ENCODE data around the gene TGFBR2.

The TGFBR2 gene

DNA sequence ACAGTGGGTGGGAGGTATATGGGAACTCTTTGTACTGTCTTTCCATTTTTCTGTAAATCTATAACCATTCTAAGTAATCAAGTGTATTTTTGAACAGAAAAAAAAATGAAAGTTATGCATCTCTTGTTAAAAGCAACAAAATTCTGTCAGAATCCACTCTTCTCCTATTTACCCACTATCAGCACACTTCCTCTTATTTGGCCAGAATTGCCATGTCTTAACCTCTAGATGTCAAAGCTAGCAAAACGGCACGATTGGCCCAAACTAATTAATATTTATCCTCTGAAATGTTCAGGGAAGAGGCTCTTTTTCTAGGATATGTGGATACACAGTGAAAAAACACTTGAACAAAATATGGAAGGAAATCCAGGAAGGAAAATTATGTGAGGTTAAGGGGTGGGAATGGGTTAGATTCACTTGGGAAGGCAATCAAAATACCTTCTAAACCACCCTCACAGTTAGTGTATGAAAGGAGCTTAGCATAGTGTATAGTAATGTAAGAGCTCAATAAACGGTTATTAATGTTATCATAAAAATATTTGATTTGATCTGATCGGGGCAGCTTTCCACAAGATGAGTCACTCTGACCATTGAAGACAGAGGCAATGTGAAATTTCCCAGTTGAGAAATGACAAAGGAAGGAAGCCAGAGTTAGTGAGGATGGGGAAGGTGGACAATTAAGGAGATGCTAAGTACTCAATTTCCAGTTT, 20.1 kb upstream of the TGFBR2 start:
- peak; percentile 36 for DNase-seq (ENCODE audit: low read depth)
- TF ChIP-seq, protein P1, sequence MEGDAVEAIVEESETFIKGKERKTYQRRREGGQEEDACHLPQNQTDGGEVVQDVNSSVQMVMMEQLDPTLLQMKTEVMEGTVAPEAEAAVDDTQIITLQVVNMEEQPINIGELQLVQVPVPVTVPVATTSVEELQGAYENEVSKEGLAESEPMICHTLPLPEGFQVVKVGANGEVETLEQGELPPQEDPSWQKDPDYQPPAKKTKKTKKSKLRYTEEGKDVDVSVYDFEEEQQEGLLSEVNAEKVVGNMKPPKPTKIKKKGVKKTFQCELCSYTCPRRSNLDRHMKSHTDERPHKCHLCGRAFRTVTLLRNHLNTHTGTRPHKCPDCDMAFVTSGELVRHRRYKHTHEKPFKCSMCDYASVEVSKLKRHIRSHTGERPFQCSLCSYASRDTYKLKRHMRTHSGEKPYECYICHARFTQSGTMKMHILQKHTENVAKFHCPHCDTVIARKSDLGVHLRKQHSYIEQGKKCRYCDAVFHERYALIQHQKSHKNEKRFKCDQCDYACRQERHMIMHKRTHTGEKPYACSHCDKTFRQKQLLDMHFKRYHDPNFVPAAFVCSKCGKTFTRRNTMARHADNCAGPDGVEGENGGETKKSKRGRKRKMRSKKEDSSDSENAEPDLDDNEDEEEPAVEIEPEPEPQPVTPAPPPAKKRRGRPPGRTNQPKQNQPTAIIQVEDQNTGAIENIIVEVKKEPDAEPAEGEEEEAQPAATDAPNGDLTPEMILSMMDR (conservative IDR thresholded peaks at IDR 0.05; ENCODE audit: control insufficient read depth, insufficient read depth, low read depth, low read length), result no peak
- H3K4me3 ChIP-seq (ENCODE audit: control insufficient read depth, low read depth, low read length), result no peak overlapping the region

DNA sequence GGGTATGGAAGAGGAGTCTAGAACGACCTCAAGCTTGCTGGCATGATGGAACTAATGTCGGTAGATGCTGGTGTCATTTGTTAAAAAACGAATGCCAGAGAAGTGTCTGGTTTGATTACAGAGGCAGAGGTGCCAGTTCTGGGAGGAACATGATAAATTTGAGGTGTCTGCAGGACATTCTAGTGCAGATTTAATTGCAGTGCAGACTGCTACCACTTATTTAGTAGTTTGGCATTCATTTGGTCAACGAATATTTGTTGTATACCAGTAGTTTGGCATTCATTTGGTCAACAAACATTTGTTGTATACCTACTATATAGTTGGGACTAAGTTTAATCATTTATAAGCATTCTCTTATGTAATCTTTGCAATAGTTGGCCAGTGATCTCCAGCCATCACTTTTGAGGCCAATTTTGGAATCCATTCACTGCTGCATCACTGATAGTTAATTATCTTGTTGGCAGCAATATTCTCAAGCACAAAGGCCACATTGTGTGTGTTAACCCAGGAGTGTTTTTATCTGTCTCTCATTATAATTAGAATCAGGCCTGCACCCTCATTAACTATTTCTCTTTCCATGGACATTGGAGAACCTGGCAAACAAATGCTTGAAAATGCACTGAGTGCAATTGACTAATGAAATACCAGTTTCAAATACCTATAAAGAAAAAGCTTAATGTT, 19.5 kb upstream of the TGFBR2 start:
- DNase-seq (ENCODE audit: low read depth), result no peak
- TF ChIP-seq, protein P1 (conservative IDR thresholded peaks at IDR 0.05; ENCODE audit: control insufficient read depth, insufficient read depth, low read depth, low read length), result no peak
- H3K4me3 ChIP-seq (ENCODE audit: control insufficient read depth, low read depth, low read length), result no peak overlapping the region

DNA sequence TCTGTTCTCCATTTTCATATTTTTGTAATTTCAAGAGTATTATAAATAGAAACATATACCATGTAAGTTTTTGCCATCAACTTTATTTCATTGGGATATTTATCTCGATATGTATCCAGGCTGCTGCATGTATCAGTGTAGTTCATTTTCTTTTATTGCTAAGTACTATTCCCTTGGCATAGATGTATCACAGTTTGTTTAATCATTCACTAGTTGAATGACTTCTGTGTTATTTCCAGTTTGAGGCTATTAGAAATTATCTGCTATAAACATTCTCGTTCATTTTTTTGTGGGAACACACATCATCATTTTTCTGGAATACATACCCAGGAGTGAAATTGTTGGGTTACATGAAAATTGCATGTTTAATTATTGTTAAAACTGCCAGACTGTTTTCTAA, 18.5 kb upstream of the TGFBR2 start:
- no peak overlapping the region for H3K4me3 ChIP-seq (ENCODE audit: control insufficient read depth, low read depth, low read length)
- TF ChIP-seq, protein P1 (conservative IDR thresholded peaks at IDR 0.05; ENCODE audit: control insufficient read depth, insufficient read depth, low read depth, low read length), result no peak
- DNase-seq (ENCODE audit: low read depth), result no peak

GRCh38 chr3:30596152-30596551, 10.2 kb upstream of the TGFBR2 start:
- H3K4me3 ChIP-seq (ENCODE audit: control insufficient read depth, low read depth, low read length), result no peak overlapping the region
- TF ChIP-seq, protein P1 (conservative IDR thresholded peaks at IDR 0.05; ENCODE audit: control insufficient read depth, insufficient read depth, low read depth, low read length), result no peak
- DNase-seq (ENCODE audit: low read depth), result no peak

- TF ChIP-seq, protein P1 (conservative IDR thresholded peaks at IDR 0.05; ENCODE audit: control insufficient read depth, insufficient read depth, low read depth, low read length), result no peak
- peak; percentile 90 for DNase-seq (ENCODE audit: low read depth)
- no peak overlapping the region for H3K4me3 ChIP-seq (ENCODE audit: control insufficient read depth, low read depth, low read length)
Measured at GRCh38 chr3:30597131-30597768, 9.2 kb upstream of the TGFBR2 start.

GRCh38 chr3:30597769-30598134, 8.6 kb upstream of the TGFBR2 start:
- TF ChIP-seq, protein P1 (conservative IDR thresholded peaks at IDR 0.05; ENCODE audit: control insufficient read depth, insufficient read depth, low read depth, low read length), result no peak
- H3K4me3 ChIP-seq (ENCODE audit: control insufficient read depth, low read depth, low read length), result no peak overlapping the region
- no peak for DNase-seq (ENCODE audit: low read depth)
